IPS DF 6.9 (cell line): ENCODE results near the gene EDEM1.

Source experiments
- DNase-seq: peaks from one replicate; pipeline ENCODE4 v3.0.0-alpha.2; 2013; ENCODE audit warnings: low read depth, low spot score
- H3K27ac ChIP-seq: one replicate; pipeline ENCODE4 v1.5.1; 2013; ENCODE audit warnings: low read length, control low read depth
- H3K27me3 ChIP-seq: 2 replicates; pipeline ENCODE4 v1.6.1; 2013; ENCODE audit warnings: mild to moderate bottlenecking, low read length; ENCODE audit not compliant: control insufficient read depth, insufficient read depth
- H3K36me3 ChIP-seq: 2 replicates; pipeline ENCODE4 v1.6.1; 2013; ENCODE audit warnings: low read length; ENCODE audit not compliant: control insufficient read depth, insufficient read depth
- H3K4me1 ChIP-seq: 2 replicates; pipeline ENCODE4 v1.6.1; 2013; ENCODE audit warnings: low read length; ENCODE audit not compliant: control insufficient read depth, insufficient read depth
- H3K4me3 ChIP-seq: 2 replicates; pipeline ENCODE4 v1.5.1; 2013; ENCODE audit warnings: mild to moderate bottlenecking, low read length
- H3K9me3 ChIP-seq: 2 replicates; pipeline ENCODE4 v1.6.1; 2013; ENCODE audit warnings: low read length, inconsistent platforms; ENCODE audit not compliant: control insufficient read depth, insufficient read depth
- WGBS: extraction: QIAGEN DNeasy Blood & Tissue Kit; methylation state at CpG from one replicate; pipeline ENCODE4 v1.1.7; 2013; ENCODE audit warnings: mixed read lengths, missing lambda C conversion rate; ENCODE audit not compliant: insufficient read length, insufficient coverage; 5-methylcytosine and 5-hydroxymethylcytosine counted together

Gene EDEM1

GRCh38 chr3:5190147-5190791, 2.8 kb downstream of the EDEM1 start:
- Histone ChIP-seq H3K4me1 (peaks cover 3% of the 10 kb centered on the region; the same call in 1 of the 2 replicates), H3K4me3 (no peak overlapping the region), H3K36me3 (no peaks in the 10 kb centered on the region), H3K27me3 (no peaks in the 10 kb centered on the region), H3K9me3 (no peaks in the 10 kb centered on the region), H3K27ac (no peak overlapping the region)
- no peak for DNase-seq
- 100% methylated on average over 1 of the region's 7 CpGs for WGBS

- DNase-seq, result no peak
- no peak overlapping the region for H3K27ac ChIP-seq
These were observed 4.2 kb downstream of the EDEM1 start for GRCh38 chr3:5191555-5192304.

GRCh38 chr3:5192571-5193365, 5.3 kb downstream of the EDEM1 start:
- H3K4me3 ChIP-seq, result no peak overlapping the region
- H3K27ac ChIP-seq, result no peak overlapping the region
- peaks cover 3% of the 10 kb centered on the region; the same call in 1 of the 2 replicates for H3K4me1 ChIP-seq
- no peaks in the 10 kb centered on the region for H3K9me3 ChIP-seq
- no CpG with 5 or more reads among the region's 3 CpGs for WGBS
- no peak for DNase-seq
- no peaks in the 10 kb centered on the region for H3K36me3 ChIP-seq
- H3K27me3 ChIP-seq, result no peaks in the 10 kb centered on the region

More at GRCh38 chr3:5191555-5192304, 4.2 kb downstream of the EDEM1 start:
- WGBS, result no CpG with 5 or more reads among the region's 5 CpGs
- Histone ChIP-seq H3K4me1 (peaks cover 3% of the 10 kb centered on the region; the same call in 1 of the 2 replicates), H3K4me3 (no peak overlapping the region), H3K27me3 (no peaks in the 10 kb centered on the region), H3K9me3 (no peaks in the 10 kb centered on the region), H3K36me3 (no peaks in the 10 kb centered on the region)

- H3K4me1 ChIP-seq, result no peaks in the 10 kb centered on the region
- WGBS, result 100% methylated on average over 1 of the region's 2 CpGs
- H3K36me3 ChIP-seq, result no peaks in the 10 kb centered on the region
- H3K9me3 ChIP-seq, result no peaks in the 10 kb centered on the region
- no peak overlapping the region for H3K27ac ChIP-seq
- H3K27me3 ChIP-seq, result no peaks in the 10 kb centered on the region
- H3K4me3 ChIP-seq, result no peak overlapping the region
- DNase-seq, result no peak
These were observed 6.8 kb downstream of the EDEM1 start for GRCh38 chr3:5194341-5194740.

GRCh38 chr3:5194801-5195509, 7.4 kb downstream of the EDEM1 start:
- no peak for DNase-seq
- no peaks in the 10 kb centered on the region for H3K9me3 ChIP-seq
- H3K4me1 ChIP-seq, result no peaks in the 10 kb centered on the region
- no CpG with 5 or more reads among the region's 2 CpGs for WGBS
- H3K36me3 ChIP-seq, result no peaks in the 10 kb centered on the region
- H3K27me3 ChIP-seq, result no peaks in the 10 kb centered on the region
- no peak overlapping the region for H3K4me3 ChIP-seq
- no peak overlapping the region for H3K27ac ChIP-seq

- no peak overlapping the region for H3K4me3 ChIP-seq
- H3K27me3 ChIP-seq, result no peaks in the 10 kb centered on the region
- DNase-seq, result no peak
- H3K36me3 ChIP-seq, result no peaks in the 10 kb centered on the region
- H3K27ac ChIP-seq, result no peak overlapping the region
- WGBS, result no CpG with 5 or more reads among the region's 2 CpGs
- H3K4me1 ChIP-seq, result no peaks in the 10 kb centered on the region
- no peaks in the 10 kb centered on the region for H3K9me3 ChIP-seq
These were observed 8.1 kb downstream of the EDEM1 start for GRCh38 chr3:5195605-5196004.

- H3K27me3 ChIP-seq, result no peaks in the 10 kb centered on the region
- no CpG with 5 or more reads among the region's 4 CpGs for WGBS
- DNase-seq, result no peak
- no peak overlapping the region for H3K27ac ChIP-seq
- H3K4me1 ChIP-seq, result no peaks in the 10 kb centered on the region
- no peaks in the 10 kb centered on the region for H3K36me3 ChIP-seq
- H3K4me3 ChIP-seq, result no peak overlapping the region
- no peaks in the 10 kb centered on the region for H3K9me3 ChIP-seq
These were observed 9.5 kb downstream of the EDEM1 start for GRCh38 chr3:5197022-5197421.

GRCh38 chr3:5197470-5198312, 10.2 kb downstream of the EDEM1 start:
- Histone ChIP-seq H3K9me3 (no peaks in the 10 kb centered on the region), H3K27me3 (no peaks in the 10 kb centered on the region), H3K4me1 (no peaks in the 10 kb centered on the region), H3K36me3 (no peaks in the 10 kb centered on the region), H3K4me3 (no peak overlapping the region), H3K27ac (no peak overlapping the region)
- DNase-seq, result no peak
- WGBS, result no CpG with 5 or more reads among the region's 8 CpGs

GRCh38 chr3:5198313-5198677, 10.8 kb downstream of the EDEM1 start:
- no peak for DNase-seq
- Histone ChIP-seq H3K27me3 (no peaks in the 10 kb centered on the region), H3K4me3 (no peak overlapping the region), H3K9me3 (no peaks in the 10 kb centered on the region), H3K4me1 (no peaks in the 10 kb centered on the region), H3K27ac (no peak overlapping the region), H3K36me3 (no peaks in the 10 kb centered on the region)
- WGBS, result no CpG with 5 or more reads among the region's 4 CpGs
